ENCODE data around the gene MFSD12.

MFSD12 gene

DNA sequence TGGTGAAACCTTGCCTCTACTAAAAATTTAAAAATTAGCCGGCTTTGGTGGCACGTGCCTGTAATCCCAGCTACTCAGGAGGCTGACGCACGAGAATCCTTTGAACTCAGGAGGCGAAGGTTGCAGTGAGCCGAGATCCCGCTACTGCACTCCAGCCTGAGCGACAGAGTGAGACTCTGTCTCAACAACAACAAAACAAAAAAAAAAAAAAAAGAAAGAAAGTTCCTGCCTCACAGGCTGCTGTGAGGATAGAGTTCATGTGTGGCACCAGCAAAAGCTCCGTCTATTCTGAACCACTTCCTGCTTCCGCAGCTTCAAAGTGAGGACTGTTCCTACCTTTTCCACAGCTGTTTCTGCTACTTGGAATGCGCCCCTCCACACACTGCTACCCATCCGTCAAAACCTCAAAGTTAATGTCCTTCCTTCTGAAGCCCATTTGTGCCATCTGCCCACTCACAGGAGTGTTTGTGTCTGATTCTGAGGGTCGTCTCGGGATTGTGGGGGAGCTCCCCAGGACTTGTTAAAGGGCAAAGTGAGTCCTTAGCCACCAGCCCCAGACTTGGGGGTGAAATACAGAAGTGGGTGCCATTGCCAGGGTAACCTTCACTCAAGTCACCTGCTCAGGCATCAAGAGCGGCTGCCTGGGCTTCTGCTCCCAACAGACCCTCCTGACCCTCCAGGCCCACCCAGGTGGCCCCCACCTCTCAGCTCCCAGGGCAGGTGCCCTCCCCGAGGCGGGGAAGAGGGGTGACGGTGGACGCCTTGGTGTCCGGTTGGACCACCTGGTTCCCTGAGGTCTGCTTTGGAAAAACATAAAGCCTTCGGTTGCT lies 2.9 kb downstream of the MFSD12 start:
- TF ChIP-seq, protein P1, sequence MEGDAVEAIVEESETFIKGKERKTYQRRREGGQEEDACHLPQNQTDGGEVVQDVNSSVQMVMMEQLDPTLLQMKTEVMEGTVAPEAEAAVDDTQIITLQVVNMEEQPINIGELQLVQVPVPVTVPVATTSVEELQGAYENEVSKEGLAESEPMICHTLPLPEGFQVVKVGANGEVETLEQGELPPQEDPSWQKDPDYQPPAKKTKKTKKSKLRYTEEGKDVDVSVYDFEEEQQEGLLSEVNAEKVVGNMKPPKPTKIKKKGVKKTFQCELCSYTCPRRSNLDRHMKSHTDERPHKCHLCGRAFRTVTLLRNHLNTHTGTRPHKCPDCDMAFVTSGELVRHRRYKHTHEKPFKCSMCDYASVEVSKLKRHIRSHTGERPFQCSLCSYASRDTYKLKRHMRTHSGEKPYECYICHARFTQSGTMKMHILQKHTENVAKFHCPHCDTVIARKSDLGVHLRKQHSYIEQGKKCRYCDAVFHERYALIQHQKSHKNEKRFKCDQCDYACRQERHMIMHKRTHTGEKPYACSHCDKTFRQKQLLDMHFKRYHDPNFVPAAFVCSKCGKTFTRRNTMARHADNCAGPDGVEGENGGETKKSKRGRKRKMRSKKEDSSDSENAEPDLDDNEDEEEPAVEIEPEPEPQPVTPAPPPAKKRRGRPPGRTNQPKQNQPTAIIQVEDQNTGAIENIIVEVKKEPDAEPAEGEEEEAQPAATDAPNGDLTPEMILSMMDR (conservative IDR thresholded peaks at IDR 0.05; ENCODE audit: low read length), result no peak
- H3K4me3 ChIP-seq (ENCODE audit: low read length), result no peak overlapping the region
- no peak for DNase-seq (ENCODE audit: low read depth)

DNA sequence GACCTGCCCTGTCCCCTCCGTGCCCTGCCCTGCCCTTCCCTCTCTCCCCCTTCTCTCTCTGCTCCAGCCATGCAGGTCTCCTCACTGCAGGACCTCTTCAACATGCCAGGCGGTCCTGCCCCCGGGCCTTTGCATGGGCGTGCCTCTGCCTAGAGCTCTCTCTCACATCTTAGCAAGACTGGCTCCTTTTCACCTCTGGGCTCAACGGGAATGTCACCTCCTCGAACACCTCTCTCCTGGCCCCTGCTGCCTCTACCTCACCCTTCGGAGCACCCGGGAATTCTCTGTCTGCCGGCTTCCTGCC lies 5.6 kb downstream of the MFSD12 start:
- no peak for DNase-seq (ENCODE audit: low read depth)
- no peak overlapping the region for H3K4me3 ChIP-seq (ENCODE audit: low read length)
- TF ChIP-seq, protein P1 (conservative IDR thresholded peaks at IDR 0.05; ENCODE audit: low read length), result no peak

DNA sequence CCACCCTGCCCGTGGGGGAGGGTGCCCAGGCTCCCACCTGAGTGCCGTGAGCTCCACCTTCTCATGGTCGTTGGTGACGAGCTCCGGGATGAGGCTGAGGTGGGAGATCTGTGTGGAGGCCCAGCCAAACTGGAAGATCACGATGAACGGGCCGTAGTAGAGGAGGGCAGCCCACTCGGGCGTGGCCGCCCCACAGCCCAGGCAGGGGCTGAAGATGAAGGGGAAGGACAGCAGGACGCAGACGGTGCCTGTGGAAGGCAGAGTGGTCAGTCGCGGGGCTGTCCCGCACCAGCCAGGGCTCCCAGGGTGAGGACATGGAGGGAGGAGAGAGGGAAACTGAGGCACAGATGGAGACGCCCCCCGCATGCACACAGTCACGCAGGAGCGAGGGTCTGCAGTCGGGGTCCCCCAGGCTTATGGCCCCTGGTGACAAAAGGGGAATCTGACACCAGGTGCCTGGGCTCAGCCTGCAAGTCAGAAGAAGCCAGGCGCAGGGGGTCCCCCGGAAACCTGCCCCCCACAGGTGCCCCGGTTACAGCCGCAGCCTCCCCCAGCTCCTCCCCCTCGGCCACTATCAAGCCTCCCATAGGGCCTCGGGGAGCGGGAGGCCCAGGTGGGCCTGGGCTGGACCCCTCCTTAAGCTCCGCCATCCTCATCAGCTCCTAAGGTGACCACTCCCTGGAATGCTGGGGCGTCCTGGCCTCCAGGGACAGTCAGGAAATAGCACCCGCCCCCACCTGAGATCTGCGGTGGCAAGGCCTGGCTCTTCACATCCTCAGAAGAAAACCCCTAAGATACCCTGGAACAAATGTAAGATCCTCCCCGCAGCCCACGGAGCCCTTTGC lies 6.2 kb downstream of the MFSD12 start:
- DNase-seq (ENCODE audit: low read depth), result no peak
- H3K4me3 ChIP-seq (ENCODE audit: low read length), result no peak overlapping the region
- TF ChIP-seq, protein P1 (conservative IDR thresholded peaks at IDR 0.05; ENCODE audit: low read length), result no peak

DNA sequence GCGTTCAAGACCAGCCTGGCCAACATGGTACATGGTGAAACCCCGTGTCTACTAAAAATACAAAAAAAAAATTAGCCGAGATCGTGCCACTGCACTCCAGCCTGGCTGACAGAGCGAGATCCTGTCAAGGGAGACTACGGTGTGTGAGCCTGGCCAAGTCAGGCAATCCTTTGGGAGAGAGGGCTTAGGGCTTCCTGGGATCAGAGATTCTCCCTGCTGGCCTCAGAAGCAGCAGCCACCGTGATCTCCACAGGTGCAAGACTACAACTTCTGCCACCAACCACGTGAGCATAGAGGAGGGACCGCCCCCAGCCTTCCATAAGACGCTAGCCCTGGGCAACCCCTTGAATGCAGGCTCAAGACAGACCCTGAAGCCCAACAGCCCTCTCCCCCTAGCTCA lies 7.6 kb downstream of the MFSD12 start:
- H3K4me3 ChIP-seq (ENCODE audit: low read length), result no peak overlapping the region
- DNase-seq (ENCODE audit: low read depth), result no peak
- TF ChIP-seq, protein P1 (conservative IDR thresholded peaks at IDR 0.05; ENCODE audit: low read length), result no peak

DNA sequence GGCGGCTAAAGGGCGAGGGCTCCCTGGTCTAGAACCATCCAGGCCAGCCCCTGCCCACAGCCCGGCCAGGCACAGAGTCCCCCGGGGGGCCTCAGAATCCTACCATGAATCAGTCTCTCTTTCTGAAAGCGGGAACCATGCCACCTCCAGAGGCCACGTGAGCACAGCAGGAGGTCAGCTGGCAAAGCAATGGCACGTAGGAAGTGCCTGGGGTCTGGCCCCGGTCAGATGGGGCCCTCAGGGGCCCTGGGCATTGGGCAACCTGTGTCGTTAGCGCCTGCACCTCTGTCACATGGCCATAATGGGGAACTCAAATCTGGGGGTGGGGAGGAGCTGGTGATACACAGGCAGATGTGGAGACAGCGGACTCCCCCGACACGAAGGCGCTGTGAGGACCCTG lies 8.8 kb downstream of the MFSD12 start:
- TF ChIP-seq, protein P1 (conservative IDR thresholded peaks at IDR 0.05; ENCODE audit: low read length), result no peak
- no peak overlapping the region for H3K4me3 ChIP-seq (ENCODE audit: low read length)
- no peak for DNase-seq (ENCODE audit: low read depth)

DNA sequence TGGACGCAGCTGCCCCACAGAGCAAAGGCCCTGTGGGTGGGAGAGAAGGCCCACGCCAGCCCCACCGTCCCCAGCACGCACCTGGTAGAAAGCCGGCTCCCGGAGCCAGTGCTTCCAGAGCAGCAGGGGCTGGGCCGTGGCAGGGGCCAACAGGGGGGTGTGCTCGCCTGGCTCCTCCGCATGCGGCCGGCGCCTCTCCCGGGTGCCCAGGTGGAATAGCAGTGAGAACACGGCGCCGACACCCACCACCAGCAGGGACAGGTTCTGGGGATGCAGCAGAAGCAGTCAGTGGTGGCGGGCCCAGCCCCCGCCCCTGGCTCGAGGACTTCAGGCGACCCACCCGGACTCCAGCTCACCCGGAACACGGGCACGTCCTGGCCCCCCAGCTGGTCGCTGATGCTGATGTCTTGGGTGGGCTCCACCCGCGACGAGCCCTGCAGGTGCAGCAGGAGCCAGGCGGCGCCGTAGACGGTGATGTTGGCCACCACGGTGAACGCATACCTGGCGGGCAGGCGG lies 9.6 kb downstream of the MFSD12 start:
- H3K4me3 ChIP-seq (ENCODE audit: low read length), result no peak overlapping the region
- no peak for DNase-seq (ENCODE audit: low read depth)
- TF ChIP-seq, protein P1 (conservative IDR thresholded peaks at IDR 0.05; ENCODE audit: low read length), result no peak

Data from AG10803 (cell line).